Gastrocnemius medialis (tissue), 4 donors: ENCODE data around the gene NTSR2.

Experiments used
- POLR2A ChIP-seq, 2 donors: fragments of 450-650 bp; IDR thresholded peaks; one replicate each; pipeline ENCODE4 v1.6.1; 2017; ENCODE audit warnings: antibody characterized with exemption in 2 of 2, mild to moderate bottlenecking in 2 of 2, moderate library complexity in 2 of 2
- TF ChIP-seq, protein P1 (sequence below), 5 experiments: fragments of 450-650 bp in 3 of 5; fragments of 200-600 bp in 2 of 5; sonication (generic) in 2 of 5; IDR thresholded peaks in 4 of 5; conservative IDR thresholded peaks in 1 of 5; 1 replicate in 4 of 5; 2 replicates in 1 of 5; pipeline ENCODE4 v1.5.1; 2016 to 2019; ENCODE audit warnings: antibody characterized with exemption in 5 of 5, mild to moderate bottlenecking in 3 of 5, moderate library complexity in 3 of 5

DNA sequence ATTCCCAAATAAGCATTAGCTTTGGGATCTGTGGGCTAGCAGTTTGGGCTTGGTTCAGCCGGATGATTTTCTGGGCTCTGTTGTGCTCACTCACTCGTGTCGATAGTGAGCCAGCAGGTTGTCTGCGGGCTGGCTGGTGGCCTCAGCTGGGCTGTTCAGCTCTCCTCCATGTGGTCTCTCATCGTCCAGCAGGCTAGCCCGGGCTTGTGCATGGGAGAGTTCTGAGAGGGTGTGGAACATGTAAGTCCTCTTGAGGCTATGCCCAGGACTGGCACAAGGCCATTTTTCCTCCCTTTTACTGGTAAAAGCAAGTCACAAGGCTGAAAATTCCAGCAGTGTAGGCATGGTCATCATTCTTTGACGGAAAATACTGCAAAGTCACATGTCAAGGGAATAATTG is 38.5 kb downstream of the NTSR2 start:
- TF ChIP-seq, protein P1, sequence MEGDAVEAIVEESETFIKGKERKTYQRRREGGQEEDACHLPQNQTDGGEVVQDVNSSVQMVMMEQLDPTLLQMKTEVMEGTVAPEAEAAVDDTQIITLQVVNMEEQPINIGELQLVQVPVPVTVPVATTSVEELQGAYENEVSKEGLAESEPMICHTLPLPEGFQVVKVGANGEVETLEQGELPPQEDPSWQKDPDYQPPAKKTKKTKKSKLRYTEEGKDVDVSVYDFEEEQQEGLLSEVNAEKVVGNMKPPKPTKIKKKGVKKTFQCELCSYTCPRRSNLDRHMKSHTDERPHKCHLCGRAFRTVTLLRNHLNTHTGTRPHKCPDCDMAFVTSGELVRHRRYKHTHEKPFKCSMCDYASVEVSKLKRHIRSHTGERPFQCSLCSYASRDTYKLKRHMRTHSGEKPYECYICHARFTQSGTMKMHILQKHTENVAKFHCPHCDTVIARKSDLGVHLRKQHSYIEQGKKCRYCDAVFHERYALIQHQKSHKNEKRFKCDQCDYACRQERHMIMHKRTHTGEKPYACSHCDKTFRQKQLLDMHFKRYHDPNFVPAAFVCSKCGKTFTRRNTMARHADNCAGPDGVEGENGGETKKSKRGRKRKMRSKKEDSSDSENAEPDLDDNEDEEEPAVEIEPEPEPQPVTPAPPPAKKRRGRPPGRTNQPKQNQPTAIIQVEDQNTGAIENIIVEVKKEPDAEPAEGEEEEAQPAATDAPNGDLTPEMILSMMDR (IDR thresholded peaks at IDR 0.05 in 4 of 5, conservative IDR thresholded peaks at IDR 0.05 in 1 of 5) = no peak
- no peak for TF ChIP-seq POLR2A (IDR thresholded peaks at IDR 0.05)
